Measurements from ENCODE around the gene GRIA1. TPM values are rescaled to one million over a fixed set of nuclear protein-coding genes. Genes with fewer than 3 reads are reported as not detected.

The GRIA1 gene
- total RNA-seq, 4 donors from 2014 or later = 0.12 to 0.19 TPM; not detected in 2

DNA sequence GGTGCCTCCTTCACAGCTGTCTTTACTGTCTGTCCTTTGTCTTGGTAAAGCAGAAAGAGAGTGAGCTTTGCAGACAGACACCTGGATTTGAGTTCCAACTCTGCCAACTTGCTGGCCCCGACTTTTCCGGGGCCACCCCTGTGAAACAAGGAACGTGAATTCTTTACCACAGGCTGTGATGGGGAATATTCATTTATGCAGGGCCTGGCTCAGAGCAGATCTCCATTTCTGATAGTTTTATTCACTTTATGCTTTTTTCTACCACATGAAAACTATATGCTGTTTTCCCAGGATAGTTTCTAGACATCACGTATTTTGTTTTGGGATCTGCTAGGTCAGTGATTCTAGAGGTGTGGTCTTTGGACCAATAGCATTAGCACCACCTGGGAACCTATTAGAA lies 211.8 kb downstream of the GRIA1 start:
- H3K27me3 ChIP-seq = no peaks in the 10 kb centered on the region
- H3K36me3 ChIP-seq = no peaks in the 10 kb centered on the region
- TF ChIP-seq CTCF (IDR thresholded peaks at IDR 0.05) (no peak), POLR2A (IDR thresholded peaks at IDR 0.05) (no peak)
- no peaks in the 10 kb centered on the region for H3K4me1 ChIP-seq
- no peak overlapping the region for H3K27ac ChIP-seq
- WGBS, 2 donors = 81 to 87% methylated on average over 4 of the region's 4 CpGs
- DNase-seq = no peak
- H3K4me3 ChIP-seq = no peak overlapping the region
- intact Hi-C loops (cut with DNase I) = no loop called here
- no peaks in the 10 kb centered on the region for H3K9me3 ChIP-seq

DNA sequence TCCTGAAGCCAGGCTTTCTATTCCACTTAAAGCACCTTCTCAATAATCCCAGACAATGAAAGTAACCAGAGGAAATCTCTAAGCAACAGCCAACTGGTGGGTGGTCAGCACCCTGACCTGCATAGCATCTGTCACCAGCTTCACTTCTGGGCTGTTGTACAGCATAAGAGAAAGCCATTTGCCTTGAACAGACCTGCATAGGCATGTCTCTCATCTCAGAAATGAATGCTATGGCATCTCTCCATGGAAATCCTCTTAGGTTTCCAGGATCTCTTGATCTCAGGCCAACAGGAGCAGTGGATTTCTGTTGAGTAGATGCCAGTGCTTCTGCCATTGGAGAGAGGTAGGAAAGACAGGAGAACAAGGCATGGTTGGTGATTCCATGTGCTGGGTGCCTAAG lies 213.6 kb downstream of the GRIA1 start:
- TF ChIP-seq CTCF (IDR thresholded peaks at IDR 0.05) = no peak
- TF ChIP-seq POLR2A (IDR thresholded peaks at IDR 0.05) = no peak
- Histone ChIP-seq H3K27me3 (no peaks in the 10 kb centered on the region), H3K9me3 (no peaks in the 10 kb centered on the region), H3K4me3 (no peak overlapping the region), H3K36me3 (no peaks in the 10 kb centered on the region), H3K4me1 (no peaks in the 10 kb centered on the region), H3K27ac (no peak overlapping the region)
- DNase-seq = no peak
- intact Hi-C loops (cut with DNase I) = no loop called here

DNA sequence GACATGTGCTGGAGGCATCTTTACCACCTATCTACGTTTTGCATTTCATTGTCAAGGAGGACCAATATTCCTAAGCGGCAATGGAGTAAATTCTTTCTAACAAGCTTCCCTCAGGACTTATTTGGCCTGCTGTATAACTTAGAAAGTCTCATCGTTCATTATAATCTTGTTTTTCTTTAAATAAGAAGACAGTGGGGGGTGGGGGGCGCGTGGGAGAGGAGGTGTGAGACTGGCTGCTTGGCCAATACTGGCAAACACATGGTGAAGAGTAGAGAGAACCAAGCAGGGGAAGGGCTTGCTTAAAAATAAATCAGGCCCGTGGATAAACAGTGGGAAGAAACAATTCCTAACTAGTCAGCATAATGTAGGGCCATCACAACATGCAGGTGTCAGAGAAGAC lies 217.2 kb downstream of the GRIA1 start:
- TF ChIP-seq POLR2A (IDR thresholded peaks at IDR 0.05) = no peak
- intact Hi-C loops (cut with DNase I) = no loop called here
- Histone ChIP-seq H3K4me1 (no peaks in the 10 kb centered on the region), H3K4me3 (no peak overlapping the region), H3K36me3 (no peaks in the 10 kb centered on the region), H3K27ac (no peak overlapping the region), H3K27me3 (no peaks in the 10 kb centered on the region), H3K9me3 (no peaks in the 10 kb centered on the region)
- WGBS, 2 donors = 64 to 68% methylated on average over 6 of the region's 6 CpGs
- DNase-seq = no peak

- 85 to 86% methylated on average over 4 of the region's 4 CpGs for WGBS, 2 donors
- TF ChIP-seq POLR2A (IDR thresholded peaks at IDR 0.05) (no peak), CTCF (IDR thresholded peaks at IDR 0.05) (no peak)
- intact Hi-C loops (cut with DNase I) = no loop called here
Observed at GRCh38 chr5:153711755-153712154, 221.3 kb downstream of the GRIA1 start.

DNA sequence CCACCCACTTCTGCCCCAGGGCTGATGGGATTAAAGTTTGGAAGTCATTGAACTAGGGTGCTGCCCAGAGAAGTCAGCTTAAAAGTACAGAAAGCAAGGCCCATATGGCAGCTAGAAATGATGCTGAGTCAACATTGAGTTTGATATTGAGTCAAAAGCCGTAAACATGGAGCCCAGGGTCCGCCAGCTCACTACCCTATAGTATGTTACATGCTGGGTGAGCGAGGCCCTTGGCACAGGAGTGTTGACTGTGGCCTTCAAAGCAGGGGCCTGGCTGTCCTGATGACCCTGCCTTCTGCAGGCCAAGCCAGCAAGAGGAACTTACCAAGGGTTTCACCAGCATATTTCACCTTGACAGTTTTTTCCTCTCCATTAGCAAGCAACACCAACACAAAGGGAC lies 222.5 kb downstream of the GRIA1 start:
- no peak for DNase-seq
- no peaks in the 10 kb centered on the region for H3K36me3 ChIP-seq
- H3K9me3 ChIP-seq = no peaks in the 10 kb centered on the region
- intact Hi-C loops (cut with DNase I) = no loop called here
- 61 to 78% methylated on average over 3 of the region's 3 CpGs for WGBS, 2 donors
- H3K4me1 ChIP-seq = no peaks in the 10 kb centered on the region
- no peak overlapping the region for H3K27ac ChIP-seq
- no peak overlapping the region for H3K4me3 ChIP-seq
- no peaks in the 10 kb centered on the region for H3K27me3 ChIP-seq
- TF ChIP-seq POLR2A (IDR thresholded peaks at IDR 0.05) (no peak), CTCF (IDR thresholded peaks at IDR 0.05) (no peak)

More at GRCh38 chr5:153711755-153712154, 221.3 kb downstream of the GRIA1 start:
- no peaks in the 10 kb centered on the region for H3K4me1 ChIP-seq
- no peak overlapping the region for H3K27ac ChIP-seq
- H3K36me3 ChIP-seq = no peaks in the 10 kb centered on the region
- H3K9me3 ChIP-seq = no peaks in the 10 kb centered on the region
- H3K27me3 ChIP-seq = no peaks in the 10 kb centered on the region
- no peak for DNase-seq
- H3K4me3 ChIP-seq = no peak overlapping the region

GRCh38 chr5:153713943-153714342 lies 223.5 kb downstream of the GRIA1 start:
- no peaks in the 10 kb centered on the region for H3K36me3 ChIP-seq
- intact Hi-C loops (cut with DNase I) = no loop called here
- no peaks in the 10 kb centered on the region for H3K27me3 ChIP-seq
- 71 to 73% methylated on average over 8 of the region's 8 CpGs for WGBS, 2 donors
- TF ChIP-seq CTCF (IDR thresholded peaks at IDR 0.05) = no peak
- no peak for TF ChIP-seq POLR2A (IDR thresholded peaks at IDR 0.05)
- H3K27ac ChIP-seq = no peak overlapping the region
- no peak overlapping the region for H3K4me3 ChIP-seq
- peaks cover 0 to 2% (median 0%) of the 10 kb centered on the region in 3 donors for H3K4me1 ChIP-seq
- no peaks in the 10 kb centered on the region for H3K9me3 ChIP-seq
- DNase-seq = no peak
